ENCODE data around the gene INKA1. TPM values are rescaled to one million over a fixed set of nuclear protein-coding genes. Genes with fewer than 3 reads are reported as not detected.
A peak's percentile ranks its signal among the peaks of the same experiment; 100 is the strongest.

Gene INKA1
- polyA plus RNA-seq, 3 donors from 2014 or later, result 1.2 TPM; not detected in 2

DNA sequence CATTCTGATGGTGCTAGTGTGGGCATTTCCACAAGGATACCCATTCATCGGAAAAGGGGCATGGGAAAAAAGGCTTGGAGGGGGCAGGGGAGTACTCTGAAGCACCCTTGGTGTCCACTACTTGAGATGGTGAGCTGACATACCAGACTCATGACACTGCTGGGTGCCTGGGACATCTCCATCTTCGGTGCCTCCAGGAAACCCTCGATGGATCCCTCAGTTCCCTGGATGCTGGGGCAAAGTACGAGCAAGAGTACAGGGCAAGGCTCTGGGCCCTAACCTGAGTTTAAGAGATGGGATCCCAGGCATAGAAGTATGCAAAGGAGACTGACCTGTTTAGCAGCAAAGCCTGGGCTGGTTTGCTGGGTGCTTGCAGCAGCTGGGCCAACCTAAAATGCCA lies 11.5 kb upstream of the INKA1 start:
- Mint-ChIP-seq H3K36me3 (no peaks in the 10 kb centered on the region), H3K9me3 (no peaks in the 10 kb centered on the region), H3K4me1 (peaks cover 7 to 8% of the 10 kb centered on the region in 2 donors), H3K27ac (no peak overlapping the region), H3K27me3 (ENCODE audit: low read depth in 3 of 3) (peaks cover 3 to 9% (median 8%) of the 10 kb centered on the region in 3 donors), H3K4me3 (no peak overlapping the region)
- no peak for DNase-seq

DNA sequence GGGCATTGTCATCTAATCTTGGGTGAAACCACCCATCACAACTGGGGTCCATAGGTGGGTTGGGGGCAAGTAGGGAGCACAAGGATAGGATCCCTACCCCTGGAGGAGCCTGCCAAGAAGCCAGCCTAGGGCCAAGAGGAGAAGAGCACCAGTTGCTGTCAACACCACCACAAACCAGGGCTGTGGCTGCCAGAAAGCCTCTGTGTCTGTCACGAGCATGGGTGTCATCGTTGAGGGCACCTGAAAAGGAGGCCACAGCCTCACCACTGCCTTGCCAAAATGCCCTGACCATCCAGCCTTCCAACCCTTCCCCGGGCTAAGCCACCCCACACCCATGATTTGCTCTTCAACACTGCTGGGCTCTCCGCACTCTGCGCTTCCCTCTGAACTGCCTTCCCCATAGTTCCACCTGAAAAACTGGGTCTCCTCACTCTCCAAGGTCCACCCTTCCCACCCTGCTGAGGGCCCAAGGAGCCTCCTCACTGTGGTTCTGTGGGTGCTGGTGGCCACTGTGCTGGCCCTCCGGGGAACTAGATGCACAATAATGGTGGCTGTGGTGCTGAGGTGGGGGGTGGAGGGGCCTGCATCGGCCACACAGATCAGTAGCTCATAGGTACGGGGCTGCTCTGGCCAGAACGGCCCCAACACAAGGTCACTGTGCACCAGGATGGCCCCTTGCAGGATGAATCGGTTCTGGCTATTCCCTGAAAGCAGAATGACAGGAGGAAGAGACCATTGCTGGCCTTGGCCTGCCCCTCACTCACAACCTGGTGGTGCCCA lies 10.5 kb upstream of the INKA1 start:
- H3K36me3 Mint-ChIP-seq, result no peaks in the 10 kb centered on the region
- H3K4me1 Mint-ChIP-seq, result no peaks in the 10 kb centered on the region
- H3K27ac Mint-ChIP-seq, result no peak overlapping the region
- no peak overlapping the region for H3K4me3 Mint-ChIP-seq
- peaks cover 3 to 6% (median 4%) of the 10 kb centered on the region in 3 donors for H3K27me3 Mint-ChIP-seq (ENCODE audit: low read depth in 3 of 3)
- no peak for DNase-seq
- no peaks in the 10 kb centered on the region for H3K9me3 Mint-ChIP-seq

DNA sequence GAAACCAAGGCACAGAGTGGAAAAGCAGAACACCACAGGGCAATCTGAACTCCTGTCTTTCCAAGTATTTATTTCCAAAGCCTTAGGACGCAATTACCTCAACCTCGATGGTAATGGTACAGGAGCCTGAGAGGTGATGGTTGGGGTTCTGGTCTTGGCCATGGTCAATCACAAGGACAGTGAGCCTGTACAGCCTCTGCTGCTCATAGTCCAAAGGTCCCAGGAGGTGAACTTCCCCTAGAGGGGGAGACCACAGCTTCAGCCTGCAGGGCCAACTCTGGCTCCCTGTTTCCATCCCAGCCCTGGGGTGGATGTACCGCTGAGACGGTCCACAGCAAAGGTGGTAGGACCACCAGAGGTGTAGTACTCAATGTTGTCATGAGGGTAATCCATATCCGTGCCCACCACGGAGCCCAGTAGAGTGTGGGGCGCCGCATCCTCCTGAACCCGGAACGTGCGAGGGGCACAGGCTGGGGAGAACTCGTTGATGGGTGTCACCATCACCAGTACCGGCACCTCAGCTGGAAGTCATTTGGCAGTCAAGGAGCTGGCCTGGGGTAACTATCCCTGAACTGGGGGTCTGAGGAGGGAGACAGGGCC lies 9.5 kb upstream of the INKA1 start:
- Mint-ChIP-seq H3K9me3 (no peaks in the 10 kb centered on the region), H3K36me3 (no peaks in the 10 kb centered on the region), H3K4me3 (no peak overlapping the region), H3K4me1 (no peaks in the 10 kb centered on the region), H3K27ac (no peak overlapping the region), H3K27me3 (ENCODE audit: low read depth in 3 of 3) (peaks cover 3 to 6% (median 4%) of the 10 kb centered on the region in 3 donors)
- DNase-seq, result no peak

DNA sequence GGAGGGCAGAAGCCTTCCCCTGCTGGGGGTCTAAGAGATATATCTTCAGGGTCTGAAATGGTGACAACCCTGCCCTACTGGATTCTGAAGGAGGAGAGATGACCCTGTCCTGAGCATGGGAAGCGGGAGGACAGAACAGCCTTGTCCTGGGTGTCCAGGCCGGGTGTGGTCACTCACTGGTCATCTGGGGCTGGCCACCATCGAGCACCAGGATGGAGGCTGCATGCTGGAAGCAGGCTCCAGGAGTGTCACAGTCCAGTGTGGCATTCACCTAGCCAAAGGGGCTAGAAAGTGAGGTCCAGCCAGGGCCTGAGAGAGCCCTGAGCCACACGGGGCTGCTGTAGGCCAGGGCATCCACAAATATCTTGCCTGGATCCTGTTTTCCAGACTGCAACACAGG lies 8.6 kb upstream of the INKA1 start:
- no peak overlapping the region for H3K4me3 Mint-ChIP-seq
- no peak overlapping the region for H3K27ac Mint-ChIP-seq
- peaks cover 3 to 6% (median 4%) of the 10 kb centered on the region in 3 donors for H3K27me3 Mint-ChIP-seq (ENCODE audit: low read depth in 3 of 3)
- no peaks in the 10 kb centered on the region for H3K36me3 Mint-ChIP-seq
- H3K4me1 Mint-ChIP-seq, result no peaks in the 10 kb centered on the region
- H3K9me3 Mint-ChIP-seq, result no peaks in the 10 kb centered on the region
- no peak for DNase-seq

DNA sequence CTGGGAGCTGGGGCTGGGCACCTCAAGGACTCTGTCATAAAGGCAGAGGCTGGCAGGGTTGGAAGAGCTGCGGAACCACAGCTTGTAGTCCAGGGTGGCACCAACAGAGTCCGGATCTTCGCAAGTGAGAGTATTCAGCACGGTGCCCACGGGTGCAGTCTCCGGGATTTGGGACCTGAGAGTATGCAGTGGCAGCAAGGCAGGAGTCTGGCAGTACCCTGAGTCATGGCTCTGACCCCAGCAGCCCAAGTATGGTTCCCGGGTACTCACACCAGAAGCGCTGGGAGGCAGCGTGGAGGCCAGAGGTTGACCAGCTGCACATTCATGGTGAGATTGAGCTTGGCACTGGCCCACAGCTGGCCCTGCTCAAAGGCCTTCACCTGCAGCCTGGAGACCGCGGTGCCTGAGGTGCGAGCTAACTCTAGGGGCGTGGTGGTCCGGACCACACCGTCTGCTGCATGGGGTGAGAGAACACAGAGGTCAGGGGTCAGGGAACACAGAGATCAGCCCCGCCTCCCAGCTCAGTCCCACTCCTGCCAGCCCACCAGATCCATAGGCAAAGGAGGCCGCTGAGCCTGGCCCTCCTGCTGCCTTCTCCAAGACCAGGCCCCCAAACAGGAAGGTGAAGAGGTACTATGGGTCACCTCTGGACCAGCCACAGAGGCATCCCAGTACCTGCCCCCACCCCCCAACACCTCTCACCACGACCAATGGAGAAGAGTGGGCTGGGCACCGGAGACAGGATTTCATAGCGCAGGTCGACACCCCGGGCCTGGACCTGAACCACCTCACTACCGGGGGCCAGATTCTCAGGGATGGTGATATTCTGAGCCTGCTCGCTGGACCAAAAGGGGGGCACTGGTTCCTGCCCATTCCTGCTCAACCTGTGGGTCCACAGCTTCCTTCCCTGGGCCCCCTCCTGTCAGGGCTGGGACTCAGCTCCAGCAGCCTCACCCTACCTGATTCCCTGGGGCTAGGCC lies 7.8 kb upstream of the INKA1 start:
- Mint-ChIP-seq H3K36me3 (no peaks in the 10 kb centered on the region), H3K27me3 (ENCODE audit: low read depth in 3 of 3) (peaks cover 0 to 3% (median 1%) of the 10 kb centered on the region in 3 donors), H3K4me3 (no peak overlapping the region), H3K27ac (no peak overlapping the region), H3K9me3 (no peaks in the 10 kb centered on the region), H3K4me1 (no peaks in the 10 kb centered on the region)
- no peak for DNase-seq

DNA sequence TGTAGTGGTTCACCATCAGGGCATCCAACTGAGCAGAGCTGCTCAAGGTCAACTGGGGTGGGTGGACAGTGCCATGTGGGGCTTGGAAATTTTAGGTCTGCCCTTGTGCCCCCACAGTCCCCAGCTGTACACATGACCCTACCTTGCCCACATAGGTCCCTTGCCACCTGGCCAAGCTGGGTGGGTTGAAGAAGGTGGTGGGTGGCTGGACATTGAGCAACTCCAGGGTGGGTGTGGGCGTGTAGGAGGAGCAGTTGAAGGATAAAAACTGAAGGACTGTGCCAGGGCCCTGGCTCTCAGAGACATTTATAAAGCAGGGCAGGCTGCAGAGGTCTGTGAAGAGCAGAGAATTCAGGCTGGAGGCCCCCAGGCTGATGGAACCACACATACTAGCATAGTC lies 4.0 kb upstream of the INKA1 start:
- Mint-ChIP-seq H3K4me3 (no peak overlapping the region), H3K4me1 (peaks cover 10 to 11% of the 10 kb centered on the region in 2 donors)
- DNase-seq, result no peak

DNA sequence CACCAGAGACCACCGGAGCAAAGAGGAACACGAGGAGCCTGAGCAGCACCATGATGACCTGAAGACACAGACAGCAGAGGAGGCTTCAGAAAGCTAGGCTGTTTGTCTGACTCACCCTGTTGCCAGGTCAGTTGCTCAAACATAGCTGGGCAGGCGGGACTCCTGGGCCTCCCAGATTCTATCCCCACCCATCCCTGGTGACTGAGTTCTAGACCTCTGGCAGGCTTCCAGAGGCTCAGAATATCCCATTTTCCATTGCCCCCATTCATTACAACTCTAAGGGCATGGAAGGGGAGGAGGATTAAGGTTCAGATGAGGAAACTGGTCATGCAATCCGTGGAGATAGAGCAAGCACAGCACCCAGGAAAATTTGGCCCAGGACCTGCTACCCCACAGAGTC lies 3.3 kb upstream of the INKA1 start, which contains the start of gene CDHR4:
CDHR4 (minus strand) TSS at position 113 of the 400 bp plus-strand sequence; CDS start at position 52, 61 bp downstream.
- Mint-ChIP-seq H3K9me3 (peaks cover 0 to 2% (median 0%) of the 10 kb centered on the region in 6 donors), H3K4me1 (peaks cover 12 to 13% of the 10 kb centered on the region in 2 donors), H3K4me3 (no peak within 1 kb of the TSS), H3K27ac (no peak within 1 kb of the TSS), H3K27me3 (ENCODE audit: low read depth in 3 of 3) (peaks cover 6 to 14% (median 9%) of the 10 kb centered on the region in 3 donors), H3K36me3 (no peaks in the 10 kb centered on the region)
- DNase-seq, result no peak

More for the DNA sequence above, 4.0 kb upstream of the INKA1 start:
- no peaks in the 10 kb centered on the region for H3K36me3 Mint-ChIP-seq
- H3K27me3 Mint-ChIP-seq (ENCODE audit: low read depth in 3 of 3), result peaks cover 6 to 14% (median 9%) of the 10 kb centered on the region in 3 donors
- no peak overlapping the region for H3K27ac Mint-ChIP-seq
- H3K9me3 Mint-ChIP-seq, result peaks cover 0 to 2% (median 0%) of the 10 kb centered on the region in 6 donors

DNA sequence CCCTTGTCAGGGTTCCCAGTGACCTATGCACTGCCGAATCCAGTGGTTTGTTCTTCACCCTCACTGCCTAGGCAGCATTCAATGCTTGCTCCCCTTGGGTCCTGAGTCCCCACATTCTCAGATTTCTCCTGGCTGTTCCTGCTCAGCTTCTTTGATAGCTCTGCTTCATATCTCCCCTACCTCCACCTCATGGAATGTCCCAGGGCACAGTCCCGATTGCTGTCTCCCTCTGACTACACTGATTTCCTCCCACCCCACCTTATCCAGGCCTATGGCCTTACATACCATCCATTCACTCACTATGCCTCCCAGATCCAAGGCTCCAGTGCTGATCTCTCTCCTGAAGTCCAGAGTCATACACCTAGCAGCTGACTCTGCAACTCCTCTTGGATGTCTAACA lies 1.9 kb upstream of the INKA1 start:
- DNase-seq, result no peak
- Mint-ChIP-seq H3K36me3 (no peaks in the 10 kb centered on the region), H3K27me3 (ENCODE audit: low read depth in 3 of 3) (peaks cover 6 to 10% (median 9%) of the 10 kb centered on the region in 3 donors), H3K4me1 (peaks cover 19 to 20% of the 10 kb centered on the region in 2 donors), H3K9me3 (peaks cover 0 to 2% (median 0%) of the 10 kb centered on the region in 6 donors), H3K27ac (peak overlapping the region in 1 of 6 donors; percentile 26), H3K4me3 (peak overlapping the region in 2 of 5 donors; percentile 1 to 39)

DNA sequence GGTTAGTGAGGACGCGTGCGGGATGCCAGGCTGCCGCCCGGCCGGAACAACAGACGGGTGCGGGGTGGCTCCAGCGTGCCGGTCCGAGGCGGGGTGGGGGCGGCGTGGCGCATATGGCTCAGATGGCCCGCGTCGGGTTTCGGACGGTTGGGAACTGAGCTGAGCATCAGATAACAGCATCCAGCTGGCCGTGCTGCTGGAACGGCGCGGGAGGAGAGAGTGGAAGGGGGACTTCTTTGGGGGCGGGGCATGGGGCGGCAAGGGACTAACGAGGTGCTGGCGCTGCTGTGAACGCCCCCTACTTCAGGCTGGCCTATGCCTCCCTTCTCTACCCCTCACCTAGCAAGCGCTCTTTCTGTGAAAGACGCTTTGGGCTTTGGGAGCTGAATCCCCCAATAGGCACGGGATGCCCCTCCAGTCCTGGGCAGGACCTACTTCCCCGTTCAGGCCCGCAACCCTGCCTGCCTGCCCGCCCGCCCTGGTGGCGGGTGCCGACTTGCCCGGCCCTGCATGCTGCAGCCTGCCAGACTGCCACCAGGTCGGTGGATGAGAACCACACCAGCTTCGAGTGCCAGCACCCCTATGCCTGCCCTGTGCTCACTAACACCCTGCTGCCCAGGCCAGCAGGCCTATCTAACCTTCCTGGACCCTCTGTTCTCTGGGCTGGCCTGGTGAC lies 542 bp downstream of the INKA1 start:
- peak overlapping the region in 2 of 6 donors; percentile 64 to 67 for H3K27ac Mint-ChIP-seq
- H3K4me3 Mint-ChIP-seq, result peak overlapping the region; percentile 70 to 93 (median 90)
- peak; percentile 31 to 39 (median 35) for DNase-seq
- H3K27me3 Mint-ChIP-seq (ENCODE audit: low read depth in 3 of 3), result peaks cover 6 to 10% (median 9%) of the 10 kb centered on the region in 3 donors
- peaks cover 0 to 2% (median 0%) of the 10 kb centered on the region in 6 donors for H3K9me3 Mint-ChIP-seq
- peaks cover 20 to 21% of the 10 kb centered on the region in 2 donors for H3K4me1 Mint-ChIP-seq
- peaks cover 0 to 2% (median 0%) of the 10 kb centered on the region in 3 donors for H3K36me3 Mint-ChIP-seq

DNA sequence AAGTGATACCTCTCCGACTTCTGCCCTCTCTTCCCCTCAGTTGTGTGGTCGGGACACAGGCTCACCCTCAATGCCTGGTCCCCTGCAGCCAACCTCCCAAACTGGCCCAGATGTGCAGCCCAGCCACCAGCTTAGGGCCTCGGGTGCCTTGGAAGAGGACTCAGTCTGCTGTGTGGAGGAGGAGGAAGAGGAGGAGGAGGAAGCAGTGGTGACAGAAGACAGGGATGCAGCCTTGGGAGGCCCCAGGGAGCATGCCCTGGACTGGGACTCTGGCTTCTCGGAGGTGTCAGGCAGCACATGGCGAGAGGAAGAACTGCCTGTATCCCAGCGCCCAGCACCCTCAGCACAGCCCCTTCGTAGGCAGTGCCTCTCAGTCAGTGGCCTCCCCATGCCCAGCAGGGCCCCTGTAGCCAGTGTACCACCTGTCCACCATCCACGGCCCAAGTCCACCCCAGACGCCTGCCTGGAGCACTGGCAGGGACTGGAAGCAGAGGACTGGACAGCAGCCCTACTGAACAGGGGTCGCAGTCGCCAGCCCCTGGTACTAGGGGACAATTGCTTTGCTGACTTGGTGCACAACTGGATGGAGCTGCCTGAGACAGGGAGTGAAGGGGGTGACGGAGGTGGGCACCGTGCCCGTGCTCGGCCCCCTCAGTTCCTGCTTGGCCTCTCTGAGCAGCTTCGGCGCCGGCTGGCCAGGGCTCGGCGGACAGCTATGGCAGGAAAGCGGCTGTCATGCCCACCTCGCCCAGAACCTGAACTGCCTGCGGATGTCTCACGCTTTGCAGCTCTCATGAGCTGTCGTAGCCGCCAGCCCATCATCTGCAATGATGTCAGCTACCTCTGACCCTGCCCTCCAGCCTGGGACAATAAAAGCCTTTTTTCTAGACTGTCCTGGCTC lies 1.3 kb downstream of the INKA1 start:
- Mint-ChIP-seq H3K27ac (peak overlapping the region in 3 of 6 donors; percentile 17 to 67 (median 41)), H3K27me3 (ENCODE audit: low read depth in 3 of 3) (peaks cover 6 to 10% (median 9%) of the 10 kb centered on the region in 3 donors), H3K36me3 (peaks cover 0 to 9% (median 0%) of the 10 kb centered on the region in 3 donors), H3K9me3 (peaks cover 0 to 2% (median 0%) of the 10 kb centered on the region in 6 donors), H3K4me3 (peak overlapping the region; percentile 70 to 93 (median 90)), H3K4me1 (peaks cover 20 to 21% of the 10 kb centered on the region in 2 donors)
- no peak for DNase-seq

DNA sequence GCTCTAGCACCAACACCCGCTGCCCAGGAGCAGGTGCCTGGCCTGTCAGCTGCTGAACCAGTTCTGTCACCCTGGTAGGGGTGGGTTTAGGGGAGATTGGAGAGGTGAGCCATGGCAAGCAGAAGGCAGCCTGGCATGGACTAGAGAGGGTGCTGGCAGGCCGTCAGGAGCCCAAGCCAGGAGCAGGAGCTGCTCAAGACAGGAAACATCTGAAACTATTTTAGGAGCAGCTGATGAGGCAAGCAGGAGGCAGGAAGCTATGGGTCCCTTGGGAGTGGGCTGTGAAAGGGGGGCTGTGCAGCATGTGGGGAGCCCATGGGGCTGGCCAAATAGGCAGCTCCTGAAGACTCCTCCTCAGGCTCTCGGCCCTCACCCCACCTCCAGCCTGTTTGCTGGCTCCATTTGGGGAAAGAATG lies 2.3 kb downstream of the INKA1 start:
- H3K36me3 Mint-ChIP-seq, result peaks cover 0 to 16% (median 0%) of the 10 kb centered on the region in 3 donors

More for the DNA sequence above, 2.3 kb downstream of the INKA1 start:
- no peak for DNase-seq
- Mint-ChIP-seq H3K27me3 (ENCODE audit: low read depth in 3 of 3) (peaks cover 6 to 10% (median 9%) of the 10 kb centered on the region in 3 donors), H3K9me3 (peaks cover 0 to 2% (median 0%) of the 10 kb centered on the region in 6 donors), H3K4me3 (peak overlapping the region in 1 of 5 donors; percentile 51), H3K27ac (peak overlapping the region in 4 of 6 donors; percentile 11 to 73 (median 40)), H3K4me1 (peaks cover 20 to 21% of the 10 kb centered on the region in 2 donors)
